Measurements from ENCODE around the gene RBM19.

DNA sequence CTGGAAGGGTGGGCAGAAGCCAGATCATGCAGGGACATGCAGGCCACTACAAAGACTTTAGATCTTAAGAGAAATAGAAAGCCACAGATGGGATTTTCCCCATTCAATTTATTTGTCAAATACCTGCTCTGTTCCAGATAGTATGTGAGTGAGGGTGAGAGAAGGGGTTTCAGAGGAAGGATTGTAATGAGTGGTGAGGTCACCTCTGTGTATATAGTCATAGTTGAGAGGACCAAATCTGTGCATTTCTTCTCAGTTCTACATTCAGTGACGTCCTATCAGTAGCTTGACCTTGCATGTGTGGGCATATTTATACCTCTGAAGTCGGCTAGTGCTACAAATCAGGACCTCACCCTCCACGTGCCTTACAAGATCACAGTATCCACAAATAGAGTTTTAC lies 31.2 kb upstream of the RBM19 start:
- TF ChIP-seq EZH2 (optimal IDR thresholded peaks at IDR 0.05; ENCODE audit: low read depth, low read length) (no peak), EZH2phosphoT487 (IDR thresholded peaks at IDR 0.05; ENCODE audit: low read length) (no peak)
- TF ChIP-seq, protein P1, sequence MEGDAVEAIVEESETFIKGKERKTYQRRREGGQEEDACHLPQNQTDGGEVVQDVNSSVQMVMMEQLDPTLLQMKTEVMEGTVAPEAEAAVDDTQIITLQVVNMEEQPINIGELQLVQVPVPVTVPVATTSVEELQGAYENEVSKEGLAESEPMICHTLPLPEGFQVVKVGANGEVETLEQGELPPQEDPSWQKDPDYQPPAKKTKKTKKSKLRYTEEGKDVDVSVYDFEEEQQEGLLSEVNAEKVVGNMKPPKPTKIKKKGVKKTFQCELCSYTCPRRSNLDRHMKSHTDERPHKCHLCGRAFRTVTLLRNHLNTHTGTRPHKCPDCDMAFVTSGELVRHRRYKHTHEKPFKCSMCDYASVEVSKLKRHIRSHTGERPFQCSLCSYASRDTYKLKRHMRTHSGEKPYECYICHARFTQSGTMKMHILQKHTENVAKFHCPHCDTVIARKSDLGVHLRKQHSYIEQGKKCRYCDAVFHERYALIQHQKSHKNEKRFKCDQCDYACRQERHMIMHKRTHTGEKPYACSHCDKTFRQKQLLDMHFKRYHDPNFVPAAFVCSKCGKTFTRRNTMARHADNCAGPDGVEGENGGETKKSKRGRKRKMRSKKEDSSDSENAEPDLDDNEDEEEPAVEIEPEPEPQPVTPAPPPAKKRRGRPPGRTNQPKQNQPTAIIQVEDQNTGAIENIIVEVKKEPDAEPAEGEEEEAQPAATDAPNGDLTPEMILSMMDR (IDR thresholded peaks at IDR 0.05; ENCODE audit: low read length) = no peak
